ENCODE measurements around the gene CACNB3. TPM values are rescaled to one million over a fixed set of nuclear protein-coding genes. Genes with fewer than 3 reads are reported as not detected.

CACNB3 gene
- total and polyA plus RNA-seq, 2 of the 13 experiments (the other 11 are each of a cell fraction or from before 2014, with no cell fraction given) = 0.29 to 0.54 TPM

DNA sequence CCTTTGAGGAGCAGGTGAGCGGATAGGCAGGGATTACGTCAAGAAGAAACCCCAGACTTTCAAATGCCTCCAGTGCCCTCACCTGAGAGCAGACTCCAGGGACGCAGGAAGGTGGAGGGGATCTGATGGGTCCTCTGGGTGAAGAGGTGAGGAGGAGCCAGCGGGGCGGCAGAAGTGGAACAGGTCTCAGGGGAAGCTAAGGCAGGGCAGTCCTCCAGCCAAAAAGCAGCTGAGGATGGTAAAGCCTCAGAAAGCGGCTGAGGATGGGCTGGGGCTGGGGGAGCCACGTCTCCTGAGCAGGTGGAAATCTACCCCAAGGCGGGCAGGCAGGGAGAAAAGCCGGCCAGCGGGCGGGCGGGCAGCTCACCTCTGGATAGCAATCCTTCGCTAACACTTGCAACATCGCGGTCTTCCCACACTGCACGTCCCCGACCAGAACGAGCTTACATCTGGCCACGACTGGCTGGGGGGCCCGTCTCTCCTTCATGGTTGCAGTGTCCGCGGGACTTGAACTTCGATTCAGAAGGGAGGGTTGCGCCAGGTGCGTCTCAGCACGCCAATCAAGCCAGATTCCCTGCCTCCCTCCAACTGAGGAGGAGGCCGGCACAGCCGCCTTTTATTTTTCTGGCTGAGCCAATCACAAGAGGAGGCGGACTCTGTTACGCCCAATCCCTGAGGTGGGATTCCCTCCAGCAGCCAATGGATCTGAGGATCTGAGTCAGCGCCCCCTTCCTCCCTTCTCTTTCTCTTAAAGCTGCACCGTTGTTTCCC lies 47.2 kb downstream of the CACNB3 start, which contains the start of gene RND1 (continued):
- 0 out of 2 replicates have a peak, but pooled peaks have one; percentile 55 for TF ChIP-seq HINFP (CRISPR knock-in tag; IDR thresholded peaks at IDR 0.05; ENCODE audit: low read depth)
- TF ChIP-seq, protein P1, sequence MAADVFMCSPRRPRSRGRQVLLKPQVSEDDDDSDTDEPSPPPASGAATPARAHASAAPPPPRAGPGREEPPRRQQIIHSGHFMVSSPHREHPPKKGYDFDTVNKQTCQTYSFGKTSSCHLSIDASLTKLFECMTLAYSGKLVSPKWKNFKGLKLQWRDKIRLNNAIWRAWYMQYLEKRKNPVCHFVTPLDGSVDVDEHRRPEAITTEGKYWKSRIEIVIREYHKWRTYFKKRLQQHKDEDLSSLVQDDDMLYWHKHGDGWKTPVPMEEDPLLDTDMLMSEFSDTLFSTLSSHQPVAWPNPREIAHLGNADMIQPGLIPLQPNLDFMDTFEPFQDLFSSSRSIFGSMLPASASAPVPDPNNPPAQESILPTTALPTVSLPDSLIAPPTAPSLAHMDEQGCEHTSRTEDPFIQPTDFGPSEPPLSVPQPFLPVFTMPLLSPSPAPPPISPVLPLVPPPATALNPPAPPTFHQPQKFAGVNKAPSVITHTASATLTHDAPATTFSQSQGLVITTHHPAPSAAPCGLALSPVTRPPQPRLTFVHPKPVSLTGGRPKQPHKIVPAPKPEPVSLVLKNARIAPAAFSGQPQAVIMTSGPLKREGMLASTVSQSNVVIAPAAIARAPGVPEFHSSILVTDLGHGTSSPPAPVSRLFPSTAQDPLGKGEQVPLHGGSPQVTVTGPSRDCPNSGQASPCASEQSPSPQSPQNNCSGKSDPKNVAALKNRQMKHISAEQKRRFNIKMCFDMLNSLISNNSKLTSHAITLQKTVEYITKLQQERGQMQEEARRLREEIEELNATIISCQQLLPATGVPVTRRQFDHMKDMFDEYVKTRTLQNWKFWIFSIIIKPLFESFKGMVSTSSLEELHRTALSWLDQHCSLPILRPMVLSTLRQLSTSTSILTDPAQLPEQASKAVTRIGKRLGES (CRISPR knock-in tag; IDR thresholded peaks at IDR 0.05; ENCODE audit: borderline replicate concordance) = no peak
- TF ChIP-seq THAP11 (CRISPR knock-in tag; IDR thresholded peaks at IDR 0.05) = peak; percentile 46; the same call in 1 of the 2 replicates
- 0 out of 2 replicates have a peak, but pooled peaks have one; percentile 2 for TF ChIP-seq CTCF (CRISPR knock-in tag; IDR thresholded peaks at IDR 0.05)
- no peak for TF ChIP-seq ZNF773 (CRISPR knock-in tag; IDR thresholded peaks at IDR 0.05; ENCODE audit: borderline replicate concordance)
- no peak for TF ChIP-seq ZNF629 (CRISPR knock-in tag; conservative IDR thresholded peaks at IDR 0.05)
- no peak; the same call in 1 of the 2 replicates for TF ChIP-seq ZNF543 (CRISPR knock-in tag; IDR thresholded peaks at IDR 0.05)
- no peak for TF ChIP-seq ZNF879 (CRISPR knock-in tag; IDR thresholded peaks at IDR 0.05)
- TF ChIP-seq, protein P2, sequence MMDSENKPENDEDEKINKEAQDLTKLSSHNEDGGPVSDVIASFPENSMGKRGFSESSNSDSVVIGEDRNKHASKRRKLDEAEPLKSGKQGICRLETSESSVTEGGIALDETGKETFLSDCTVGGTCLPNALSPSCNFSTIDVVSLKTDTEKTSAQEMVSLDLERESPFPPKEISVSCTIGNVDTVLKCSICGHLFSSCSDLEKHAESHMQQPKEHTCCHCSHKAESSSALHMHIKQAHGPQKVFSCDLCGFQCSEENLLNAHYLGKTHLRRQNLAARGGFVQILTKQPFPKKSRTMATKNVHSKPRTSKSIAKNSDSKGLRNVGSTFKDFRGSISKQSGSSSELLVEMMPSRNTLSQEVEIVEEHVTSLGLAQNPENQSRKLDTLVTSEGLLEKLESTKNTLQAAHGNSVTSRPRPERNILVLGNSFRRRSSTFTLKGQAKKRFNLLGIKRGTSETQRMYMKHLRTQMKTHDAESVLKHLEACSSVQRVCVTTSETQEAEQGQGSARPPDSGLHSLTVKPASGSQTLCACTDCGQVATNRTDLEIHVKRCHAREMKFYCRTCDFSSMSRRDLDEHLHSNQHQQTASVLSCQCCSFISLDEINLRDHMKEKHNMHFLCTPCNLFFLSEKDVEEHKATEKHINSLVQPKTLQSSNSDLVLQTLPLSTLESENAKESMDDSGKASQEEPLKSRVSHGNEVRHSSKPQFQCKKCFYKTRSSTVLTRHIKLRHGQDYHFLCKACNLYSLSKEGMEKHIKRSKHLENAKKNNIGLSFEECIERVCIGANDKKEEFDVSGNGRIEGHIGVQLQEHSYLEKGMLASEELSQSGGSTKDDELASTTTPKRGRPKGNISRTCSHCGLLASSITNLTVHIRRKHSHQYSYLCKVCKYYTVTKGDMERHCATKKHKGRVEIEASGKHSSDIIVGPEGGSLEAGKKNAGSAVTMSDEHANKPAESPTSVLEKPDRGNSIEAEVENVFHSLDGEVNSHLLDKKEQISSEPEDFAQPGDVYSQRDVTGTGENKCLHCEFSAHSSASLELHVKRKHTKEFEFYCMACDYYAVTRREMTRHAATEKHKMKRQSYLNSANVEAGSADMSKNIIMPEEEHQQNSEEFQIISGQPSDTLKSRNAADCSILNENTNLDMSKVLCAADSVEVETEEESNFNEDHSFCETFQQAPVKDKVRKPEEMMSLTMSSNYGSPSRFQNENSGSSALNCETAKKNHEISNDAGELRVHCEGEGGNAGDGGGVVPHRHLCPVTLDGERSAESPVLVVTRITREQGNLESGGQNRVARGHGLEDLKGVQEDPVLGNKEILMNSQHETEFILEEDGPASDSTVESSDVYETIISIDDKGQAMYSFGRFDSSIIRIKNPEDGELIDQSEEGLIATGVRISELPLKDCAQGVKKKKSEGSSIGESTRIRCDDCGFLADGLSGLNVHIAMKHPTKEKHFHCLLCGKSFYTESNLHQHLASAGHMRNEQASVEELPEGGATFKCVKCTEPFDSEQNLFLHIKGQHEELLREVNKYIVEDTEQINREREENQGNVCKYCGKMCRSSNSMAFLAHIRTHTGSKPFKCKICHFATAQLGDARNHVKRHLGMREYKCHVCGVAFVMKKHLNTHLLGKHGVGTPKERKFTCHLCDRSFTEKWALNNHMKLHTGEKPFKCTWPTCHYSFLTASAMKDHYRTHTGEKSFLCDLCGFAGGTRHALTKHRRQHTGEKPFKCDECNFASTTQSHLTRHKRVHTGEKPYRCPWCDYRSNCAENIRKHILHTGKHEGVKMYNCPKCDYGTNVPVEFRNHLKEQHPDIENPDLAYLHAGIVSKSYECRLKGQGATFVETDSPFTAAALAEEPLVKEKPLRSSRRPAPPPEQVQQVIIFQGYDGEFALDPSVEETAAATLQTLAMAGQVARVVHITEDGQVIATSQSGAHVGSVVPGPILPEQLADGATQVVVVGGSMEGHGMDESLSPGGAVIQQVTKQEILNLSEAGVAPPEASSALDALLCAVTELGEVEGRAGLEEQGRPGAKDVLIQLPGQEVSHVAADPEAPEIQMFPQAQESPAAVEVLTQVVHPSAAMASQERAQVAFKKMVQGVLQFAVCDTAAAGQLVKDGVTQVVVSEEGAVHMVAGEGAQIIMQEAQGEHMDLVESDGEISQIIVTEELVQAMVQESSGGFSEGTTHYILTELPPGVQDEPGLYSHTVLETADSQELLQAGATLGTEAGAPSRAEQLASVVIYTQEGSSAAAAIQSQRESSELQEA (CRISPR knock-in tag; IDR thresholded peaks at IDR 0.05; ENCODE audit: not compliant biosample characterization) = peak; percentile 51
- peak; percentile 68 for TF ChIP-seq PHF8 (CRISPR knock-in tag; IDR thresholded peaks at IDR 0.05)
- TF ChIP-seq SALL1 (CRISPR knock-in tag; IDR thresholded peaks at IDR 0.05) = peak; percentile 69; the same call in 1 of the 2 replicates
- TF ChIP-seq CEBPG (CRISPR knock-in tag; IDR thresholded peaks at IDR 0.05) = 0 out of 2 replicates have a peak, but pooled peaks have one; percentile 27
